ENCODE data around the gene BUB1B.
"Not testable (repeated sequence)": the region's sequence is repeated elsewhere in the genome, so short reads cannot be mapped to it uniquely, and the experiment has no call there.

The BUB1B gene, protein sequence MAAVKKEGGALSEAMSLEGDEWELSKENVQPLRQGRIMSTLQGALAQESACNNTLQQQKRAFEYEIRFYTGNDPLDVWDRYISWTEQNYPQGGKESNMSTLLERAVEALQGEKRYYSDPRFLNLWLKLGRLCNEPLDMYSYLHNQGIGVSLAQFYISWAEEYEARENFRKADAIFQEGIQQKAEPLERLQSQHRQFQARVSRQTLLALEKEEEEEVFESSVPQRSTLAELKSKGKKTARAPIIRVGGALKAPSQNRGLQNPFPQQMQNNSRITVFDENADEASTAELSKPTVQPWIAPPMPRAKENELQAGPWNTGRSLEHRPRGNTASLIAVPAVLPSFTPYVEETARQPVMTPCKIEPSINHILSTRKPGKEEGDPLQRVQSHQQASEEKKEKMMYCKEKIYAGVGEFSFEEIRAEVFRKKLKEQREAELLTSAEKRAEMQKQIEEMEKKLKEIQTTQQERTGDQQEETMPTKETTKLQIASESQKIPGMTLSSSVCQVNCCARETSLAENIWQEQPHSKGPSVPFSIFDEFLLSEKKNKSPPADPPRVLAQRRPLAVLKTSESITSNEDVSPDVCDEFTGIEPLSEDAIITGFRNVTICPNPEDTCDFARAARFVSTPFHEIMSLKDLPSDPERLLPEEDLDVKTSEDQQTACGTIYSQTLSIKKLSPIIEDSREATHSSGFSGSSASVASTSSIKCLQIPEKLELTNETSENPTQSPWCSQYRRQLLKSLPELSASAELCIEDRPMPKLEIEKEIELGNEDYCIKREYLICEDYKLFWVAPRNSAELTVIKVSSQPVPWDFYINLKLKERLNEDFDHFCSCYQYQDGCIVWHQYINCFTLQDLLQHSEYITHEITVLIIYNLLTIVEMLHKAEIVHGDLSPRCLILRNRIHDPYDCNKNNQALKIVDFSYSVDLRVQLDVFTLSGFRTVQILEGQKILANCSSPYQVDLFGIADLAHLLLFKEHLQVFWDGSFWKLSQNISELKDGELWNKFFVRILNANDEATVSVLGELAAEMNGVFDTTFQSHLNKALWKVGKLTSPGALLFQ

DNA sequence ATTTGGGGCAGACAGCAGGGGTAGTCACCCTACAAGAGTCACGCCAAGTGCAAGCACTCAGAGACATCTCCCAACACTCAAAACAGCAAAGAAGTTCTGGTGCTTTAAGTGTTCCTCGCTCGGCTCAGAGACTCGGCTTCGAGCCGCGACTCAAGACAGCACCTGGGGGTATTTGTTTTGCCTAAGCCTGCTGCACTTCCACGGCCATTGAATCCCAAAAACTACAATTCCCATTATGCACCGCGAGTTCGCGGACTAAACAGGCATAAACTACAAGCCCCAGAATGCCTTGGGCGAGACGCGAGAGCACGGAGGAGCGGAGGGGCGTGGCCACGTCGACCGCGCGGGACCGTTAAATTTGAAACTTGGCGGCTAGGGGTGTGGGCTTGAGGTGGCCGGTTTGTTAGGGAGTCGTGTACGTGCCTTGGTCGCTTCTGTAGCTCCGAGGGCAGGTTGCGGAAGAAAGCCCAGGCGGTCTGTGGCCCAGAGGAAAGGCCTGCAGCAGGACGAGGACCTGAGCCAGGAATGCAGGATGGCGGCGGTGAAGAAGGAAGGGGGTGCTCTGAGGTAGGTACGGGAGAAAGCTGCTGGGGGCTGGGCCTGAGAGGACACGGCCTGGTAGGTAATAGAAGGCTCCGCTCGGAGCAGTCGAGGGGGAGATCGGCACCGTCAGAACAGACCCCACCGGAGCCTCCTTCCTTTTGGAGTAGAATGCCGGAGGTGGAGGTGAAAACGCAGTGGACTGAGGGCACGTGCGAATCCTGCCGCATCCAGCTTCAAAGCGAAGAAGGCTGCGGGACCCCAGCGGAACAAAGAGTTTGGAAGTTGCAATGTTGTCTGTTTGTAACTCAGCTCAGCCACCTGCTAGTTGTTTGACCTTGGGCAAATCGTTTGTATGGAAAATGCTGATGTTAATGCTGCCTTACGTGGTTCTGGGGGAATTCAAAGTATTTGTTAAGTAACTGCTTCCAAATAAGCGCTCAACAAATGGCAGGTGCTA lies at the start of gene BUB1B:
BUB1B (plus strand) TSS at position 381 of the 1,000 bp plus-strand sequence; CDS start at position 533, 152 bp downstream.
- Histone ChIP-seq H3K36me3 (ENCODE audit: insufficient read depth, low read depth, low read length) (peaks cover 37% of the 10 kb centered on the region), H3K9me3 (ENCODE audit: insufficient read depth, low read depth, low read length) (no peaks in the 10 kb centered on the region), H3K27ac (ENCODE audit: low read length) (peak within 1 kb of the TSS; percentile 68), H3K9ac (ENCODE audit: low read depth, low read length) (peak within 1 kb of the TSS; percentile 96), H3K4me1 (ENCODE audit: insufficient read depth, low read length) (peaks cover 19% of the 10 kb centered on the region), H3K4me3 (ENCODE audit: low read length) (peak within 1 kb of the TSS; percentile 88), H3K27me3 (ENCODE audit: insufficient read depth, low read length) (no peaks in the 10 kb centered on the region)

DNA sequence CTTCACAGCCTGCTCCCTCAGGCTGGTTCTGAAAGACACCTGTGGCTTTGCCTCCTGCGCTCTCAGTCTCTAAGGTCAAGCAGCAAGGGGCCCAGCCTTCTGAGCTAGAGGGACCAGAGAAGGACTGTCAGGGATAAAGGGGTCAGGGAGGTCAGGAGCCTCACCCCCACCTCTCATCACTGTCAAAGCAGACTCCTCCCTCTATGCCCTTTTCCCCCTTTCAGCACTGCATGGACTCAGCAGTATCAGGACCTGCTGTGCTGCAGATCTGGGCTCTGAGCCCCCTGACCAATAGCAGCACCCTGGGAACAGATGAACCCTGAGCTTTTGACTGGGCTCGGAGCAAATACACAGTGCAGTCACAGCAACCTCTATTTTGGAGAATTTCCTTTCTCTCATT lies 49.0 kb upstream of the BUB1B start:
- Histone ChIP-seq H3K9ac (ENCODE audit: low read depth, low read length) (no peak overlapping the region), H3K27ac (ENCODE audit: low read length) (no peak overlapping the region), H3K9me3 (ENCODE audit: insufficient read depth, low read depth, low read length) (no peaks in the 10 kb centered on the region), H3K4me1 (ENCODE audit: insufficient read depth, low read length) (peaks cover 21% of the 10 kb centered on the region), H3K4me3 (ENCODE audit: low read length) (no peak overlapping the region), H3K36me3 (ENCODE audit: insufficient read depth, low read depth, low read length) (no peaks in the 10 kb centered on the region), H3K27me3 (ENCODE audit: insufficient read depth, low read length) (peaks cover 3% of the 10 kb centered on the region; the same call in 1 of the 2 replicates)

DNA sequence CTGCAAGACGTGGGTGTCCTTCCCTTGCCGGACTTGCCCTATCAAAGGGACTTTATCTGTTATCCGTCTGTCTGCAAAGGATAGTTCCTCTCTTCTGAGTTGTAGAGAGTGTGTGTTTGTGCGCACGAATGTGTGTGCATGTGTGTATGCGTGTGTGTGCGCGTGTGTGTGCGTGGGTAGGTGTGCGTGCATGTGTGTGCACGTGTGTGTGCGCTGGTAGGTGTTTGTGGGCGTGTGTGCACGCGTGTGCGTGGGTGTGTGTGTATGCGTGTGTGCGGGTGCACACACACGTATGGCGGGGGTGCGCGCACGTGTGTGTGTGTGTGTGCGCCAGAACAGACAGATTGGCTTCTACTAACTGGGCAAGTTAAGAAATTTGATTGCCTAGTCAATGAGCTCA lies 48.1 kb upstream of the BUB1B start:
- H3K36me3 ChIP-seq (ENCODE audit: insufficient read depth, low read depth, low read length) = no peaks in the 10 kb centered on the region
- H3K27me3 ChIP-seq (ENCODE audit: insufficient read depth, low read length) = peaks cover 1% of the 10 kb centered on the region; the same call in 1 of the 2 replicates
- no peak overlapping the region for H3K27ac ChIP-seq (ENCODE audit: low read length)
- H3K4me3 ChIP-seq (ENCODE audit: low read length) = no peak overlapping the region
- no peaks in the 10 kb centered on the region for H3K9me3 ChIP-seq (ENCODE audit: insufficient read depth, low read depth, low read length)
- peaks cover 12% of the 10 kb centered on the region; the same call in 1 of the 2 replicates for H3K4me1 ChIP-seq (ENCODE audit: insufficient read depth, low read length)
- no peak overlapping the region for H3K9ac ChIP-seq (ENCODE audit: low read depth, low read length)

DNA sequence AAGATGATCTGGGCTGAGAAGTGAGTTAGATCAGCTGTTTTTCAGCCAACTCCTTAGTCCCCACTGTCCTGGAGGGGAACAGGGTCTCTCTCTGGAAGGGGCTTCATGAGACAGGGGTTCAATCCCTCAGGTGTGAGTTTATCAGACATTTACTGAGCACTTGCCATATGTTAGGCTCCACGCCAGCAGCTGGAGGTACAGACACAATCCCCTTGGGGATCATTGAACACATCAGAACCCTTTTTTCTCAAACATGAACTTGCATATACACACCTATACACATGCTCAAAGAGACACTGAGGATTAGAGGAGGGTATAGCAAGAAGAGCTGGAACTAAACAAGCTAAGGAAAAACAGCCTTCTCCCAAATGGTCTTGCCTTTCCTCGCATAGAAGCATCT lies 46.7 kb upstream of the BUB1B start:
- no peak overlapping the region for H3K27ac ChIP-seq (ENCODE audit: low read length)
- no peaks in the 10 kb centered on the region for H3K36me3 ChIP-seq (ENCODE audit: insufficient read depth, low read depth, low read length)
- H3K27me3 ChIP-seq (ENCODE audit: insufficient read depth, low read length) = no peaks in the 10 kb centered on the region
- H3K4me1 ChIP-seq (ENCODE audit: insufficient read depth, low read length) = peaks cover 11% of the 10 kb centered on the region; the same call in 1 of the 2 replicates
- H3K4me3 ChIP-seq (ENCODE audit: low read length) = no peak overlapping the region
- H3K9me3 ChIP-seq (ENCODE audit: insufficient read depth, low read depth, low read length) = no peaks in the 10 kb centered on the region
- no peak overlapping the region for H3K9ac ChIP-seq (ENCODE audit: low read depth, low read length)

DNA sequence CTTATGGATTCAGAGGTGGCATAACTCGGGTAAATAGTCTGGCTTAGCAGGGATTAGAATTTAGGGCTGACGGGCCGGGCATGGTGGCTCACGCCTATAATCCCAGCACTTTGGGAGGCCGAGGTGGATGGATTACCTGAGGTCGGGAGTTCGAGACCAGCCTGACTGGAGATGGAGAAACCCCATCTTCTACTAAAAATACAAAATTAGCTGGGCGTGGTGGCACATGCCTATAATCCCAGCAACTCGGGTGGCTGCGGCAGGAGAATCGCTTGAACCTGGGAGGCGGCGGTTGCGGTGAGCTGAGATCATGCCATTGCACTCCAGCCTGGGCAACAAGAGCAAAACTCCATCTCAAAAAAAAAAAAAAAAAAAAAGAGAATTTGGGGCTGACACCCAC lies 45.8 kb upstream of the BUB1B start:
- H3K27ac ChIP-seq (ENCODE audit: low read length); H3K36me3 ChIP-seq (ENCODE audit: insufficient read depth, low read depth, low read length); H3K27me3 ChIP-seq (ENCODE audit: insufficient read depth, low read length); H3K9me3 ChIP-seq (ENCODE audit: insufficient read depth, low read depth, low read length); H3K9ac ChIP-seq (ENCODE audit: low read depth, low read length); H3K4me3 ChIP-seq (ENCODE audit: low read length): not testable (repeated sequence)
- peaks cover 11% of the 10 kb centered on the region; the same call in 1 of the 2 replicates for H3K4me1 ChIP-seq (ENCODE audit: insufficient read depth, low read length)

DNA sequence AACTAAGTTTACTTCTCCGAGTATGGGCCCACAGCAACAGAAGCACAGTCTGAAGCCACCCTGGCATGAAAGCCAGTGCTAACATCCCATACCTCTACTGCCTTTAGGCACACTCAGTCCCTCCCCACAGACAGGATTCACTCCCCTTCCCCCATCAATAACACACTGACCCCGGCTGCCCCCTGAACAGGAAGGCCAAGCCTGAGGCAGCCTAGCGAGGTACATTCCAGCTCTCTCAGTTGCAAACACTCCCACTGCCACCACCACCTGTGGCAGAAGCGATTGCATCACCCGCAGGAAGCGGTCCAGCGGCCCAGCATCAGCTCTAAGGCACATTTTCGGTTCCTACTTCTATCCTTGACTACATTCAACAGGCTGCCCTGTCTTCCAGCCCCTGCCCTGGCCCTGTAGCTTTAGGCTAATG lies 45.2 kb upstream of the BUB1B start:
- peak overlapping the region; percentile 48 for H3K27ac ChIP-seq (ENCODE audit: low read length)

DNA sequence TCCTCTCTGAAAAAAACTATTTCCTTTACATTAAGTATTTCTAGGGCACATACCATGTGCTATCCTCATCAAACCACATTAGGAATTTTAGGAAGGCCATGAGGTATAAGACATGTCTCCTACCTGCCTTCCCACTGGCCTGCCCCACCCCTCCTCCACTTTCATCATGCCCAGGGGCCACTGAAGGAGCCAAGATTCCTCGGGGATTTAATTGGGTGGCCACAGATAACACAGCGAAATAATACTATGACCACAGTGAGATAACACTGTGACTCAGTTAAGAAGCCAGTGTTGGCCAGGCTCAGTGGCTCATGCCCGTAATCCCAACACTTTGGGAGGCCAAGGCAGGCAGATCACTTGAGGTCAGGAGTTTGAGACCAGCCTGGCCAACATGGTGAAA lies 42.4 kb upstream of the BUB1B start:
- Histone ChIP-seq H3K9ac (ENCODE audit: low read depth, low read length) (no peak overlapping the region), H3K36me3 (ENCODE audit: insufficient read depth, low read depth, low read length) (no peaks in the 10 kb centered on the region), H3K4me1 (ENCODE audit: insufficient read depth, low read length) (peaks cover 11% of the 10 kb centered on the region; the same call in 1 of the 2 replicates), H3K4me3 (ENCODE audit: low read length) (no peak overlapping the region), H3K27me3 (ENCODE audit: insufficient read depth, low read length) (no peaks in the 10 kb centered on the region), H3K9me3 (ENCODE audit: insufficient read depth, low read depth, low read length) (no peaks in the 10 kb centered on the region), H3K27ac (ENCODE audit: low read length) (no peak overlapping the region)

More for the DNA sequence above, 45.2 kb upstream of the BUB1B start:
- no peaks in the 10 kb centered on the region for H3K27me3 ChIP-seq (ENCODE audit: insufficient read depth, low read length)
- H3K9ac ChIP-seq (ENCODE audit: low read depth, low read length) = no peak overlapping the region; the same call in 1 of the 2 replicates
- H3K4me1 ChIP-seq (ENCODE audit: insufficient read depth, low read length) = peaks cover 11% of the 10 kb centered on the region; the same call in 1 of the 2 replicates
- no peaks in the 10 kb centered on the region for H3K36me3 ChIP-seq (ENCODE audit: insufficient read depth, low read depth, low read length)
- H3K4me3 ChIP-seq (ENCODE audit: low read length) = no peak overlapping the region
- no peaks in the 10 kb centered on the region for H3K9me3 ChIP-seq (ENCODE audit: insufficient read depth, low read depth, low read length)

DNA sequence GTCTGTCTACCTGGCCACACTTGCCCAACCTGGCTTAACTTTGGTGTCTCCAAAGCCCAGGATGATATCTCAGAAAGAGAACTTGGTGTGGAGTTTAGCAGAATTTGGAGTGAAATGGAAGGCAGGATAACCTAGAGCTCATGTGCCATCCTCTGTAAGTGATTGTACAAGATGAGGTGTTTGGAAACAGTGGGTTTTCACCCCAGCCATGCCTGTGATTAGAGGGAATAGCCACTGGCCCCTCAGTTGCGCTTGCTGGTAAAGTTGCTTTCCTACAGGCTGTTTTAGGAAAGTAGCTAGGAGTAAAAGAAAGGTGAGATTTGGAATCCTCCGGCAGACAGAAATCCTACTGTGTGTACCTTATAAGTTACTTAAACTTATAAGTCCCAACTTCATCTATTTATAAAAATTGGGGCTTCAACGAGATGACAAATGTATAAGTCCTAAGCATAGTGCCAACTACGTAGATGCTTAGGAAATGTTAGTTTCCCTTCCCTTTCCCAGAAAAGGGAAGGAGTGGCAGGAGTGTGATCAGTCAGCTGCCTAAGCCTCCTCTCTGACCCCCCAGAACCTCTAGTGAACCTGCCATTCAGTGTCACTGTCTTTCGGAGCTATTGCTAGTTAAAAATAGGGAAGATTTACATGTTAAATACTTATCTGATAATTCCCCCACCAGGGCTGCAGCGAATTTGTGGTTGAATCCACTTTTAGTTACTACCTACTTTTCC lies 38.8 kb upstream of the BUB1B start:
- no peak overlapping the region for H3K4me3 ChIP-seq (ENCODE audit: low read length)
- H3K9me3 ChIP-seq (ENCODE audit: insufficient read depth, low read depth, low read length) = no peaks in the 10 kb centered on the region
- no peak overlapping the region for H3K9ac ChIP-seq (ENCODE audit: low read depth, low read length)
- 0 out of 2 replicates have a peak, but pooled peaks cover 2% of the 10 kb centered on the region for H3K27me3 ChIP-seq (ENCODE audit: insufficient read depth, low read length)
- peaks cover 8% of the 10 kb centered on the region; the same call in 1 of the 2 replicates for H3K4me1 ChIP-seq (ENCODE audit: insufficient read depth, low read length)
- H3K27ac ChIP-seq (ENCODE audit: low read length) = no peak overlapping the region
- H3K36me3 ChIP-seq (ENCODE audit: insufficient read depth, low read depth, low read length) = no peaks in the 10 kb centered on the region

DNA sequence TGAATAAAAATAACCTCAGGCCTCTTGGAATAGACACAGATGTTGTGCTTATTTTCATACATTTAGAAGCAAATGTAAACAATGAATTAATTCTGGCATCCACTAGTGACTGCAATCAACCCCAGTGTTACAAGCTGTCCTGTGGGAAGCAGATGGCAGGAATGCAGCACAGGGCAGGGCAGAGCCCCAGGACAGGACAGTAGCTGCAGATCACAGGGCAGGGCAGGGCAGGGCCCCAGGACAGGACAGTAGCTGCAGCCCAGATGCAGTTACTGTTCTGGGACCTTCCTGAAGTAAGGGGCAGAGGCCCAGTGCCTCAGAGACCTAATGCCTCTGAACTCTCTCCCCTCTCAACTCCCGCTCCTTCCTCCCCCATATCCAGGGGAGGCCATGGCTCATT lies 37.9 kb upstream of the BUB1B start:
- not testable (repeated sequence) for H3K9ac ChIP-seq (ENCODE audit: low read depth, low read length); H3K4me1 ChIP-seq (ENCODE audit: insufficient read depth, low read length); H3K4me3 ChIP-seq (ENCODE audit: low read length); H3K27ac ChIP-seq (ENCODE audit: low read length); H3K36me3 ChIP-seq (ENCODE audit: insufficient read depth, low read depth, low read length); H3K27me3 ChIP-seq (ENCODE audit: insufficient read depth, low read length); H3K9me3 ChIP-seq (ENCODE audit: insufficient read depth, low read depth, low read length)

DNA sequence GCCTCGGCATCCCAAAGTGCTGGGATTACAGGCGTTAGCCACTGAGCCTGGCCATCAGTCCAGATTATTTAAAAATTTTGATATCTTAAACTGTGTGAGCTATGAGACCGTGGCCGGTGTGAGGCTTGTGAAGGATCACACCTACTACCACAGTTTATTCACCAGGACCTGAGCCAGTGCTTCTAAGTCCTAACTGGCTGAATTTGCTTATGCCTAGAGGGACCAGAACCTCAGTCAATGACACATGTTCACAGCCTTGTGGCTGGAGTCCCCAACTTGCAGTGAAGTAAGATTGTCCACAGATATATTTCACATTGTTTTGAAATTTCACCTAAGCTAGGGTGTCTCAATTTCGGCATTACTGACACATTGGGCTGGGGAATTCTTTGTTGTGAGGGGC lies 37.0 kb upstream of the BUB1B start:
- H3K27ac ChIP-seq (ENCODE audit: low read length); H3K9ac ChIP-seq (ENCODE audit: low read depth, low read length); H3K36me3 ChIP-seq (ENCODE audit: insufficient read depth, low read depth, low read length); H3K4me1 ChIP-seq (ENCODE audit: insufficient read depth, low read length); H3K9me3 ChIP-seq (ENCODE audit: insufficient read depth, low read depth, low read length); H3K27me3 ChIP-seq (ENCODE audit: insufficient read depth, low read length); H3K4me3 ChIP-seq (ENCODE audit: low read length): not testable (repeated sequence)
